Adipocyte (in vitro differentiated cells): ENCODE results near the gene SPN.
"Not testable (repeated sequence)": the region's sequence is repeated elsewhere in the genome, so short reads cannot be mapped to it uniquely, and the experiment has no call there.

Experiments
- DNase-seq: peaks from one replicate; pipeline ENCODE4 v3.0.0-alpha.2; 2015; ENCODE audit warnings: low read depth
- H3K27me3 ChIP-seq: replicated peaks from 2 replicates; pipeline ENCODE4 v1.7.0; 2013; ENCODE audit warnings: mild to moderate bottlenecking, low read length, moderate library complexity; ENCODE audit not compliant: control insufficient read depth, insufficient read depth
- H3K36me3 ChIP-seq: 2 replicates; pipeline ENCODE4 v1.7.0; 2013; ENCODE audit warnings: low read length, mild to moderate bottlenecking, moderate library complexity; ENCODE audit not compliant: control insufficient read depth, insufficient read depth, severe bottlenecking
- H3K4me1 ChIP-seq: 2 replicates; pipeline ENCODE4 v1.7.0; 2013; ENCODE audit warnings: mild to moderate bottlenecking, low read length, moderate library complexity; ENCODE audit not compliant: control insufficient read depth, insufficient read depth
- H3K4me3 ChIP-seq: 2 replicates; pipeline ENCODE4 v1.7.0; 2013; ENCODE audit warnings: mild to moderate bottlenecking, low read length, moderate library complexity
- H3K9ac ChIP-seq: 2 replicates; pipeline ENCODE4 v1.7.0; 2013; ENCODE audit warnings: mild to moderate bottlenecking, low read length, moderate library complexity
- H3K9me3 ChIP-seq: 2 replicates; pipeline ENCODE4 v1.7.0; 2013; ENCODE audit warnings: mild to moderate bottlenecking, low read length, moderate library complexity; ENCODE audit not compliant: control insufficient read depth

The SPN gene

DNA sequence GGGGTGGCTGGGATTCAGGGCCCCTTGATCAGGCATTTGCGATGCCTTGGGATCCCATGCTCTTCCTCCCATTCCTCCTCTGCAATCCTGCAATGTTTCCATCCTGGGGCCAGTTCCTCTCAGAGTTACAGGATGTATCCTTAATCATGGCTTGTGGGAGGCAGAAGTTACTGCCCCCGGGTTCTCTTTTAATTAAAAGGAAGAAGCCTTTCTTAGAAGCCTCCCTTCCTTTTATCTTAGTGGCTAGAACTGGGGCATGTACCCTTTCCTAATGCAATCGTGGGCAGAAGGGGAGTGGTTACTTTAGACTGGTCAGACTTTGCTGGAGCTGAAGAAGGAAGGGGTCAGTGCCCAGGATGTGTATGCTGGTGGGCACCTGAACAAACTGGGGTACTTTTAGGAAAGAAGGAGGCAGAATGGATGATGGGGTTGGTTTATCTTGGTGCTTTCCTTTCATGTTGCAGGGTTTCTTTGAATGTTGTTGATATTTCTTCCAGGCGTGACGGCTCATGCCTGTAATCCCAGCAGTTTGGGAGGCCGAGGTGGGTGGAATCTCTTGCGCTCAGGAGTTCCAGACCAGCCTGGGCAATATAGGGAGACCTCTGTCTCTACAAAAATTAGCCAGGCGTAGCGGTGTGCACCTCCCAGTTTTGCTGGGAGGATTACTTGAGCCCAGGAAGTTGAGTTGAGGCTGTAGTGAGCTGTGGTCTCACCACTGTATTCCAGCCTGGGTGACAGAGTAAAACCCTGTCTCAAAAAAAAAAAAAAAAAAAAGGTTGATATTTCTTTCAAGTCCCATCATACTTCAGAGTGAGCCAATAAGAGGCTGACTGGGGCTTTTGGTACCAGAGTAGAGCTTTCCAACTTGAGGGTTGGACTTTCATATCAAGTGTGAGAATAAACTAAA is 13.2 kb upstream of the SPN start:
- no peak overlapping the region for H3K4me3 ChIP-seq
- no peak overlapping the region for H3K9ac ChIP-seq
- H3K4me1 ChIP-seq, result no peaks in the 10 kb centered on the region
- no peaks in the 10 kb centered on the region for H3K9me3 ChIP-seq
- no peaks in the 10 kb centered on the region for H3K36me3 ChIP-seq
- H3K27me3 ChIP-seq, result peaks cover 13% of the 10 kb centered on the region
- DNase-seq, result no peak

- DNase-seq, result no peak
- Histone ChIP-seq H3K27me3 (peaks cover 13% of the 10 kb centered on the region), H3K4me1 (no peaks in the 10 kb centered on the region), H3K9me3 (no peaks in the 10 kb centered on the region), H3K9ac (no peak overlapping the region), H3K4me3 (no peak overlapping the region), H3K36me3 (no peaks in the 10 kb centered on the region)
These were observed 12.3 kb upstream of the SPN start for GRCh38 chr16:29650771-29651170.

DNA sequence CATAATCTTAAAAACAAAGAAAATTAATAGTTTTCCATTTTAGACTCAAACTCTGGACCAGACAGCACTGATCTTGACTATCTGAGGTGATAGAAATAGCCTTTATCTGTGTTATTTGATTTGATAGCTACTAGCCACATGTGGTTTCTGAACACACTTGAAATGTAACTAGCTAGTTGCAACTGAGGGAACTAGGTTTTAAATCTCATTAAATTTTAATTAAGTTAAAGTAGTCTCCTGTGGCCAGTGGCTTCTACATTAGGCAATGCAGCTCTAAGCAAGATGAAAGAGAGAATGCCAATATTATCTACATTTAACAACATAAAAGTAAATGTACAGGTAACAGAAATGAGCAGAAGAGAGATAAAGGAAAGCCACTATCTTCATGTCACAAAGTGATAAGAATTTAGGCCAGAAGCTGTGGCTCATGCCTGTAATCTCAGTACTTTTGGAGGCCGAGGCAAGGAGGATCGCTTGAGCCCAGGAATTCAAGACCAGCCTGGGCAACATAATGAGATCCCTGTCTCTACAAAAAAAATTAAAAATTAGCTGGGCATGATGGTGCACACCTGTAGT is 11.2 kb upstream of the SPN start:
- H3K4me3 ChIP-seq, result no peak overlapping the region
- DNase-seq, result no peak
- H3K27me3 ChIP-seq, result peaks cover 13% of the 10 kb centered on the region
- no peaks in the 10 kb centered on the region for H3K9me3 ChIP-seq
- H3K4me1 ChIP-seq, result no peaks in the 10 kb centered on the region
- H3K36me3 ChIP-seq, result no peaks in the 10 kb centered on the region
- no peak overlapping the region for H3K9ac ChIP-seq

DNA sequence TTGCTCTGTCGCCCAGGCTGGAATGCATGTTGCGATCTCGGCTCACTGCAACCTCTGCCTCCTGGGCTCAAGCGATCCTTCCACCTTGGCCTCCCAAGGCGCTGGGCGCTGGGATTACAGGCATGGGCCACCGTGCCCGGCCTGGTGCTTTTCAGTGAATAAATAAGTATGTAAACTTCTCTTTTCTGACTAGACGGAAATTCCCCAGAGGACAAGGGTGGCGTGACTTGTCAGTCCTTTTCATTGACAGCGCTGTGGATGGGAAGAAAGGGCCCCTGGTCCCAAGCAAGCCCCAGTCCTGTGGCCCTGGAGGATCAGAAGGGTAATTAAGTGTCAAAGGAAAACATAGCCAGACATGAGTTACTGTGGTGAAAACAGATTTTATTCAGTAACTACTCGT is 9.6 kb upstream of the SPN start:
- H3K27me3 ChIP-seq, result peaks cover 13% of the 10 kb centered on the region
- DNase-seq, result no peak
- no peaks in the 10 kb centered on the region for H3K9me3 ChIP-seq
- no peak overlapping the region for H3K9ac ChIP-seq
- no peaks in the 10 kb centered on the region for H3K36me3 ChIP-seq
- H3K4me1 ChIP-seq, result no peaks in the 10 kb centered on the region
- H3K4me3 ChIP-seq, result no peak overlapping the region

DNA sequence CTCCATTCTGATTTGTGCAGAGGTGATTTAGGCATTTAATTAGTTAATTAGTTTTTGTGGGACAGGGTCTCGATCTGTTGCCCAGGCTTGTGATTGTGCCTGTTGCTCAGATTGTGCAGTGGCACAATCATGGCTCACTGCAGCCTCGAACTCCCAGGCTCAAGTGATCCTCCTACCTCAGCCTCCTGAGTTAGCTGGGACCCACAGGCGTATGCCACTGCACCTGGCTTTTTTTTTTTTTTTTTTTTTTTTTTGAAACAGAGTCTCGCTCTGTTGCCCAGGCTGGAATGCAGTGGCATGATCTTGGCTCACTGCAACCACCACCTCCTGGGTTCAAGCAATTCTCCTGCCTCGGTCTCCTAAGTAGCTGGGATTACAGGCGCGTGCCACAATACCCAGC is 9.2 kb upstream of the SPN start:
- not testable (repeated sequence) for H3K9me3 ChIP-seq, DNase-seq, H3K36me3 ChIP-seq, H3K4me3 ChIP-seq, H3K4me1 ChIP-seq, H3K9ac ChIP-seq
- peaks cover 13% of the 10 kb centered on the region for H3K27me3 ChIP-seq

DNA sequence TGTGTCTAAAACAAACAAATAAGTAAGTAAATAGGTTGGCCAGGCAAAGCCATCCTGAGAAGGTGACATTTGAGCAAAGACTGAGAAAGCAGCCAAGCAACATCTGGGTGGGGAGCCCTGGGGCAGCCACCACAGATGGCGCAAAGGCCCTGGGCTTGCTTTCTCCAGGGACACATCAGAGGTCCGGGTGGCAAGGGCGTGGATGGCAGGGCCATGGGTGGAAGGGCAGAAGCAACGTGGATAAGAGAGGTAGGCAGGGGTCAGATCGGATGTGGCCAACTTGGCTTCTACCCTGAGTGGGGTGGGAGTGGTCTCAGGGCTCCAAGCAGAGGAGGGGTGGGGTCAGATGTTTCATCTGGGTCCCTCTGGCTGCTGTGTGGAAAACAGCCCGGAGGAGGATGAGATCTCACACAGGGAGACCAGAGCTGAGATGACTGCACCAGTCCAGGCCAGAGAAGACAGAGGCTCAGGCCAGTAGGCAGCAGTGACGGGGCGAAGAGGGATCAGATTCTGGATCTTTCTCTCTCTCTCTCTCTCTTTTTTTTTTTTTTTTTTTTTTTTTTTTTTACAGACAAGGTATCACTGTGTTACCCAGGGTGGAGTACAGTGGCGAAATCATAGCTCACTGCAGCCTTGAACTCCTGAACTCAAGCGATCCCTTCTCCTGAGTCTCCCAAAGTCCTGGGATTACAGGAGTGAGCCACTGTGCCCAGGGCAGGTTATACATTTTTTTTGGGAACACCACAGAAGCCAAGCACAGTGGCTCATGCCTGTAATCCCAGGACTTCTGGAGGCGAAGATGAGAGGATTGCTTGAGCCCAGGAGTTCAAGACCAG is 6.1 kb upstream of the SPN start:
- Histone ChIP-seq H3K9me3 (no peaks in the 10 kb centered on the region), H3K4me1 (no peaks in the 10 kb centered on the region), H3K27me3 (no peaks in the 10 kb centered on the region), H3K36me3 (no peaks in the 10 kb centered on the region), H3K4me3 (no peak overlapping the region), H3K9ac (no peak overlapping the region)
- DNase-seq, result no peak

GRCh38 chr16:29658705-29659104 is 4.3 kb upstream of the SPN start:
- Histone ChIP-seq H3K27me3 (peaks cover 1% of the 10 kb centered on the region), H3K4me1 (no peaks in the 10 kb centered on the region), H3K36me3 (no peaks in the 10 kb centered on the region), H3K9ac (no peak overlapping the region), H3K9me3 (no peaks in the 10 kb centered on the region), H3K4me3 (no peak overlapping the region)
- no peak for DNase-seq

- no peak overlapping the region for H3K4me3 ChIP-seq
- H3K9me3 ChIP-seq, result no peaks in the 10 kb centered on the region
- H3K27me3 ChIP-seq, result peaks cover 30% of the 10 kb centered on the region
- DNase-seq, result no peak
- H3K4me1 ChIP-seq, result no peaks in the 10 kb centered on the region
- H3K36me3 ChIP-seq, result no peaks in the 10 kb centered on the region
- no peak overlapping the region for H3K9ac ChIP-seq
These were observed 883 bp upstream of the SPN start for GRCh38 chr16:29662000-29662728.

- H3K27me3 ChIP-seq, result peaks cover 30% of the 10 kb centered on the region
- H3K4me1 ChIP-seq, result no peaks in the 10 kb centered on the region
- no peak overlapping the region for H3K9ac ChIP-seq
- DNase-seq, result no peak
- H3K4me3 ChIP-seq, result no peak overlapping the region
- H3K9me3 ChIP-seq, result no peaks in the 10 kb centered on the region
- no peaks in the 10 kb centered on the region for H3K36me3 ChIP-seq
These were observed 375 bp upstream of the SPN start for GRCh38 chr16:29662729-29663015.

DNA sequence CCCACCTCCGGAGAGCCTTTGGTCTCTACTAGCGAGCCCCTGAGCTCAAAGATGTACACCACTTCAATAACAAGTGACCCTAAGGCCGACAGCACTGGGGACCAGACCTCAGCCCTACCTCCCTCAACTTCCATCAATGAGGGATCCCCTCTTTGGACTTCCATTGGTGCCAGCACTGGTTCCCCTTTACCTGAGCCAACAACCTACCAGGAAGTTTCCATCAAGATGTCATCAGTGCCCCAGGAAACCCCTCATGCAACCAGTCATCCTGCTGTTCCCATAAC is 702 bp downstream of the SPN start:
- Histone ChIP-seq H3K4me3 (no peak overlapping the region), H3K9me3 (no peaks in the 10 kb centered on the region), H3K36me3 (no peaks in the 10 kb centered on the region)

More for the DNA sequence above, 702 bp downstream of the SPN start:
- Histone ChIP-seq H3K4me1 (no peaks in the 10 kb centered on the region), H3K9ac (no peak overlapping the region), H3K27me3 (peaks cover 30% of the 10 kb centered on the region)
- no peak for DNase-seq
